ENCODE measurements around the gene MRPL32. TPM values are rescaled to one million over a fixed set of nuclear protein-coding genes. Genes with fewer than 3 reads are reported as not detected.

MRPL32 gene
- total RNA-seq, 1 donor from 2014 or later: 65.5 TPM

DNA sequence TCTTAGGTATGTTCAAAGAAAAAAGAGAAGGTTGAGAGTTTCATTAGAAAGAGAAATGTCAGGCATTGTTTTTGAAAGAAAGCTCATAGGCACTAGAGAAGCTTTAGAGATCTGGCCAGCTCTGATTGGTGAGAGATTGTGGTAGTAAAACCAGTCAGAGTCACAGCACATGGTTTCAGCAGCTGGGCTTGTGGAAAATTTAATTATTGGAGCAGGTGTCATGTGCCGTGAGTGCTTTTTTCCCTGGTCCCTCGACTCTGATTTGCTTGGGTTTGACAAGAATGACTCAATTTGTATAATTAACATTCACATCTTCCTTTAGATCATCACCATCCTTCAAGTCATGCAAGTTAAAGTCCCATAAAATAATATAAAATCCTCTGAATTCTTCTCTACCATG, 35.2 kb downstream of the MRPL32 start:
- Histone ChIP-seq H3K4me1 (peaks cover 16% of the 10 kb centered on the region), H3K36me3 (no peaks in the 10 kb centered on the region), H3K4me3 (no peak overlapping the region), H3K27ac (replicated peaks) (no peak overlapping the region), H3K9me3 (replicated peaks) (no peaks in the 10 kb centered on the region), H3K27me3 (ENCODE audit: low read depth) (no peaks in the 10 kb centered on the region)
- TF ChIP-seq, protein P1, sequence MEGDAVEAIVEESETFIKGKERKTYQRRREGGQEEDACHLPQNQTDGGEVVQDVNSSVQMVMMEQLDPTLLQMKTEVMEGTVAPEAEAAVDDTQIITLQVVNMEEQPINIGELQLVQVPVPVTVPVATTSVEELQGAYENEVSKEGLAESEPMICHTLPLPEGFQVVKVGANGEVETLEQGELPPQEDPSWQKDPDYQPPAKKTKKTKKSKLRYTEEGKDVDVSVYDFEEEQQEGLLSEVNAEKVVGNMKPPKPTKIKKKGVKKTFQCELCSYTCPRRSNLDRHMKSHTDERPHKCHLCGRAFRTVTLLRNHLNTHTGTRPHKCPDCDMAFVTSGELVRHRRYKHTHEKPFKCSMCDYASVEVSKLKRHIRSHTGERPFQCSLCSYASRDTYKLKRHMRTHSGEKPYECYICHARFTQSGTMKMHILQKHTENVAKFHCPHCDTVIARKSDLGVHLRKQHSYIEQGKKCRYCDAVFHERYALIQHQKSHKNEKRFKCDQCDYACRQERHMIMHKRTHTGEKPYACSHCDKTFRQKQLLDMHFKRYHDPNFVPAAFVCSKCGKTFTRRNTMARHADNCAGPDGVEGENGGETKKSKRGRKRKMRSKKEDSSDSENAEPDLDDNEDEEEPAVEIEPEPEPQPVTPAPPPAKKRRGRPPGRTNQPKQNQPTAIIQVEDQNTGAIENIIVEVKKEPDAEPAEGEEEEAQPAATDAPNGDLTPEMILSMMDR (IDR thresholded peaks at IDR 0.05; ENCODE audit: borderline replicate concordance): no peak
- intact Hi-C loops (cut with micrococcal nuclease): no loop called here
- DNase-seq: no peak

DNA sequence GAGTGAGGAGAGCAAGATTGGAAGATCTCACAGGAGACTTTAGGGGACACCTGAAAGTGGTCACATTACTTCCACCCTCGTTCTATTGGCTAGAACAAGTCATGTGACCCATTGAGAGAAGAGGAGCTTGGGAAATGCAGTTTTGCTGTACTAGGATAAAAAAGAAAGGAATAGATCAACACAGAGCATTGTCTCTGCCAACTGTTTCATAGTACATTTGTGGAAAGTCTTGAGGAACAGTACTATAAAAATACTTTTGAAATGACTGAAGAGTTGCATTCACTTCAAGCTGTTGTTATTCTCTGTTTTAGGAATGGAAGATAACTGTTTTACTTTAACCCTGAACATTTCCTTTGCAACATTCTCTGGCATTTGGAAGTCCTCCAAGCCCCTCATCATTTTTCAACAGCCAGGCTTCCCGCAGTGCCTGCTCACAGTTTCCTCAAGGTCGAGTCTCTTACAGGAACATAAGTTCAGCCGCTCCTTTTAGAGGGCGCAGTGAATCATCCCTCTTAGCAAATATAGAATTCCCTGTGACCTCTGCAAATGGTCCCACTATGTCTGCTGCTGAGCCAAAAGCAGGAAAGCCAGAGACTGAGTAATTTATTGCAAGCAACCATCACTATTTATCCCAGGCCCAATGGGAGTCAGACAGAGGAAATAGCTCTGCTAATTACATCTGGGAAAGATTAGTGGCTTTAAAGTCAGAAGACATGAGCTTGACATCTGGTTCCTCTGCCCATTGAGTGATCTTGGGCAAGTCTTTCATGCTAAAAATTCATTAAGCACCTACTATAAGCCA, 40.7 kb downstream of the MRPL32 start:
- no peaks in the 10 kb centered on the region for H3K9me3 ChIP-seq (replicated peaks)
- H3K27ac ChIP-seq (replicated peaks): peak overlapping the region; percentile 54
- DNase-seq: no peak
- no peaks in the 10 kb centered on the region for H3K36me3 ChIP-seq
- H3K4me1 ChIP-seq: peaks cover 12% of the 10 kb centered on the region
- intact Hi-C loops (cut with micrococcal nuclease): no loop called here
- H3K27me3 ChIP-seq (ENCODE audit: low read depth): no peaks in the 10 kb centered on the region
- no peak overlapping the region for H3K4me3 ChIP-seq
- TF ChIP-seq, protein P1 (IDR thresholded peaks at IDR 0.05; ENCODE audit: borderline replicate concordance): no peak

GRCh38 chr7:42976371-42976770, 44.2 kb downstream of the MRPL32 start:
- intact Hi-C loops (cut with micrococcal nuclease): no loop called here
- DNase-seq: no peak

DNA sequence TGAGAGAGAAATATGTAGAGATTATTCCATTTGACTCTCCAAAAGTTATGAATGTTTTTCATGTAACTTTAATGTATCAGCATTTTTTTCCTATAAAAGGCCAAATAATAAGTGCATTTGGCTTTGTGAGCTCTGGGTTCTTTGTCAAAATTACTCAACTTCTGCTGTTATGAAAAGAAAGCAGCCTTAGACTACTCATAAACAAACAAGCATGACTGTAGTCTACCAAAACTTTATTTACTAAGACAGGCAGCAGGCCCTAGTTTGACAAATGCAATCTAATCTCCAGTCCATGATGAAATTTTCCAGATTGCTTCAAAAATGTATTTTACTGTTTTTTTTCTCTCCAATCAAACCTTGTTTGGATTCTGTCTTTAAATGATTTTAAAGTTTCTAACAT, 46.3 kb downstream of the MRPL32 start:
- H3K4me1 ChIP-seq: peaks cover under 1% of the 10 kb centered on the region
- intact Hi-C loops (cut with micrococcal nuclease): no loop called here
- no peaks in the 10 kb centered on the region for H3K27me3 ChIP-seq (ENCODE audit: low read depth)
- TF ChIP-seq, protein P1 (IDR thresholded peaks at IDR 0.05; ENCODE audit: borderline replicate concordance): no peak
- no peaks in the 10 kb centered on the region for H3K36me3 ChIP-seq
- no peak overlapping the region for H3K4me3 ChIP-seq
- H3K27ac ChIP-seq (replicated peaks): no peak overlapping the region
- peaks cover 3% of the 10 kb centered on the region for H3K9me3 ChIP-seq (replicated peaks)
- no peak for DNase-seq

More at GRCh38 chr7:42976371-42976770, 44.2 kb downstream of the MRPL32 start:
- peaks cover 12% of the 10 kb centered on the region for H3K4me1 ChIP-seq
- H3K36me3 ChIP-seq: no peaks in the 10 kb centered on the region
- no peak overlapping the region for H3K4me3 ChIP-seq
- no peaks in the 10 kb centered on the region for H3K27me3 ChIP-seq (ENCODE audit: low read depth)
- no peaks in the 10 kb centered on the region for H3K9me3 ChIP-seq (replicated peaks)
- H3K27ac ChIP-seq (replicated peaks): no peak overlapping the region
- TF ChIP-seq, protein P1 (IDR thresholded peaks at IDR 0.05; ENCODE audit: borderline replicate concordance): no peak

GRCh38 chr7:42980084-42980483, 47.9 kb downstream of the MRPL32 start:
- Histone ChIP-seq H3K27ac (replicated peaks) (no peak overlapping the region), H3K4me1 (no peaks in the 10 kb centered on the region), H3K4me3 (no peak overlapping the region), H3K36me3 (no peaks in the 10 kb centered on the region), H3K9me3 (replicated peaks) (peaks cover 18% of the 10 kb centered on the region), H3K27me3 (ENCODE audit: low read depth) (no peaks in the 10 kb centered on the region)
- no peak for DNase-seq
- TF ChIP-seq, protein P1 (IDR thresholded peaks at IDR 0.05; ENCODE audit: borderline replicate concordance): no peak
- intact Hi-C loops (cut with micrococcal nuclease): no loop called here
